Left hindlimb (tissue), 1 donor: ENCODE data around the gene ABHD1.
"Not testable (repeated sequence)": the region's sequence is repeated elsewhere in the genome, so short reads cannot be mapped to it uniquely, and the experiment has no call there.

Experiments used
- DNase-seq: peaks from one replicate; pipeline ENCODE4 v3.0.0-alpha.2; 2018

Gene ABHD1

GRCh38 chr2:27111392-27112078 lies 12.1 kb upstream of the ABHD1 start:
- DNase-seq: not testable (repeated sequence)

GRCh38 chr2:27115519-27115918 lies 8.1 kb upstream of the ABHD1 start:
- no peak for DNase-seq

GRCh38 chr2:27117995-27118524 lies 5.6 kb upstream of the ABHD1 start:
- DNase-seq: no peak

- no peak for DNase-seq
These were observed 4.9 kb upstream of the ABHD1 start, which contains the start of gene CGREF1 for GRCh38 chr2:27118525-27119329. TSS of gene CGREF1 (minus strand) at chr2:27119128. CDS start at chr2:27104366, 14,762 bp downstream.

GRCh38 chr2:27119330-27119670 lies 4.3 kb upstream of the ABHD1 start:
- not testable (repeated sequence) for DNase-seq

GRCh38 chr2:27121906-27122305 lies 1.7 kb upstream of the ABHD1 start:
- DNase-seq: no peak

GRCh38 chr2:27122791-27123190 lies 824 bp upstream of the ABHD1 start:
- DNase-seq: no peak

GRCh38 chr2:27125104-27125503 lies 1.5 kb downstream of the ABHD1 start:
- no peak for DNase-seq

- no peak for DNase-seq
These were observed 2.7 kb downstream of the ABHD1 start for GRCh38 chr2:27126252-27126710.

GRCh38 chr2:27127883-27128667 lies 4.5 kb downstream of the ABHD1 start:
- DNase-seq: no peak

- DNase-seq: no peak
These were observed 5.3 kb downstream of the ABHD1 start for GRCh38 chr2:27128668-27129571.

GRCh38 chr2:27130396-27130795 lies 6.8 kb downstream of the ABHD1 start:
- no peak for DNase-seq

GRCh38 chr2:27131429-27131828 lies 7.8 kb downstream of the ABHD1 start:
- DNase-seq: no peak

GRCh38 chr2:27133195-27133875 lies 9.7 kb downstream of the ABHD1 start:
- no peak for DNase-seq

- DNase-seq: peak; percentile 98
These were observed 10.5 kb downstream of the ABHD1 start, which contains the start of gene PREB for GRCh38 chr2:27133905-27134780. TSS of gene PREB (minus strand) at chr2:27134636. CDS start at chr2:27134421, 215 bp downstream.

GRCh38 chr2:27134781-27135477 lies 11.3 kb downstream of the ABHD1 start:
- no peak for DNase-seq

- DNase-seq: no peak
These were observed 11.9 kb downstream of the ABHD1 start for GRCh38 chr2:27135478-27135955.

- DNase-seq: no peak
These were observed 13.1 kb downstream of the ABHD1 start for GRCh38 chr2:27136751-27137150.

- no peak for DNase-seq
These were observed 13.8 kb downstream of the ABHD1 start for GRCh38 chr2:27137322-27137935.
